GM12878 (cell line): ENCODE measurements around the gene FAM53B. TPM values are rescaled to one million over a fixed set of nuclear protein-coding genes. Genes with fewer than 3 reads are reported as not detected.
A peak's percentile ranks its signal among the peaks of the same experiment; 100 is the strongest.

Source experiments
- ATAC-seq: fragments of 200-7000 bp; cut with Tn5 transposase; 3 replicates; pipeline ENCODE4 v1.9.1; 2020; ENCODE audit warnings: mild to moderate bottlenecking, moderate library complexity
- BruUV-seq: library from RNA; stranded (reverse); fragments of 400-500 nt; replicated peaks from 2 replicates; lab custom pipeline; 2021; lab: Mats Ljungman, UMichigan
- CTCF ChIA-PET: fragments of 300-600 bp; sonication (Branson Sonifier 250); formaldehyde crosslinking; extraction: SDS; loops from one replicate; lab custom pipeline; 2021; ENCODE audit warnings: inconsistent platforms; lab: Yijun Ruan, JAX
- POLR2A ChIA-PET: fragments of 350-600 bp; formaldehyde crosslinking; extraction: SDS; loops from one replicate; lab custom pipeline; 2021; ENCODE audit warnings: inconsistent platforms; lab: Charles Lee
- RAD21 ChIA-PET: fragments of 300-600 bp; sonication (Branson Sonifier 250); formaldehyde crosslinking; loops from one replicate; lab custom pipeline; 2023; ENCODE audit warnings: antibody characterized with exemption; ENCODE audit not compliant: unreplicated experiment; lab: Charles Lee
- SMC1A ChIA-PET: fragments of 300-600 bp; sonication (Branson Sonifier 250); formaldehyde crosslinking; loops from one replicate; lab custom pipeline; 2023; ENCODE audit not compliant: unreplicated experiment, uncharacterized antibody; lab: Charles Lee
- DNase-seq: peaks from one replicate; pipeline ENCODE4 v3.0.0-alpha.2; 2011; ENCODE audit warnings: low read depth, low spot score
- FAIRE-seq: peaks from 3 replicates; lab custom pipeline; 2011; peaks lifted over from hg19 to GRCh38; lab: Jason Lieb, UNC
- H2AFZ ChIP-seq: 2 replicates; pipeline ENCODE4 v1.6.0; 2011; ENCODE audit warnings: low read depth, low read length, control low read depth; ENCODE audit not compliant: control insufficient read depth
- H3K27ac ChIP-seq: 2 replicates; pipeline ENCODE4 v1.5.1; 2011; ENCODE audit warnings: control low read depth; ENCODE audit not compliant: control insufficient read depth, insufficient read depth
- H3K27me3 ChIP-seq, 2 experiments: replicated peaks in 1 of 2; 2 replicates each; pipeline versions ENCODE4 v1.6.0 to v1.6.1; 2011; ENCODE audit warnings: low read length in 1 of 2; ENCODE audit not compliant: control insufficient read depth in 2 of 2, insufficient read depth in 2 of 2
- H3K36me3 ChIP-seq, 2 experiments: 2 replicates each; pipeline ENCODE4 v1.5.1; 2011; ENCODE audit warnings: low read length in 1 of 2; ENCODE audit not compliant: control insufficient read depth in 2 of 2, insufficient read depth in 2 of 2
- H3K4me1 ChIP-seq: 2 replicates; pipeline ENCODE4 v1.6.1; 2011; ENCODE audit warnings: mild to moderate bottlenecking, low read length, moderate library complexity, mixed read lengths; ENCODE audit not compliant: control insufficient read depth, insufficient read depth
- H3K4me2 ChIP-seq: 2 replicates; pipeline ENCODE4 v1.6.0; 2011; ENCODE audit warnings: control low read depth; ENCODE audit not compliant: control insufficient read depth, insufficient read depth
- H3K4me3 ChIP-seq: fragments of 200-600 bp; sonication (generic); 2 replicates; pipeline ENCODE4 v1.5.1; 2016
- H3K79me2 ChIP-seq: 2 replicates; pipeline ENCODE4 v1.6.0; 2011; ENCODE audit warnings: low read length; ENCODE audit not compliant: control insufficient read depth, insufficient read depth
- H3K9ac ChIP-seq: 2 replicates; pipeline ENCODE4 v1.8.0; 2011; ENCODE audit warnings: low read length, control low read depth, mixed read lengths; ENCODE audit not compliant: control insufficient read depth, insufficient read depth
- H3K9me3 ChIP-seq: replicated peaks from 3 replicates; pipeline ENCODE4 v1.5.1; 2011; ENCODE audit warnings: mild to moderate bottlenecking, low read length; ENCODE audit not compliant: control insufficient read depth, insufficient read depth
- H4K20me1 ChIP-seq: 2 replicates; pipeline ENCODE4 v1.6.0; 2011; ENCODE audit not compliant: control insufficient read depth, insufficient read depth
- ASH2L ChIP-seq: fragments of 300-600, 200-600 bp; sonication (generic); IDR thresholded peaks from 2 replicates; pipeline ENCODE4 v1.6.1; 2017; ENCODE audit warnings: low read depth, mild to moderate bottlenecking, borderline replicate concordance
- CBX3 ChIP-seq: fragments of 200-600 bp; sonication (generic); IDR thresholded peaks from 2 replicates; pipeline ENCODE4 v1.6.1; 2016; ENCODE audit warnings: low read depth, borderline replicate concordance
- ESRRA ChIP-seq: IDR thresholded peaks from 2 replicates; pipeline ENCODE4 v1.6.1; 2012; ENCODE audit warnings: mild to moderate bottlenecking, low read length, improper control_type of control experiment
- RAD21 ChIP-seq: IDR thresholded peaks from 2 replicates; pipeline ENCODE4 v1.6.1; 2011; ENCODE audit warnings: mild to moderate bottlenecking, low read depth, low read length, moderate library complexity; ENCODE audit not compliant: insufficient read depth
- RCOR1 ChIP-seq: conservative IDR thresholded peaks from 2 replicates; pipeline ENCODE4 v1.6.1; 2012; ENCODE audit warnings: low read depth, low read length, improper control_type of control experiment
- SUPT20H ChIP-seq: IDR thresholded peaks from 2 replicates; pipeline ENCODE4 v1.6.1; 2011; ENCODE audit warnings: low read depth, mild to moderate bottlenecking, low read length, moderate library complexity, borderline replicate concordance; ENCODE audit not compliant: control insufficient read depth
- TCF12 ChIP-seq: IDR thresholded peaks from 2 replicates; pipeline ENCODE4 v1.6.1; 2011; ENCODE audit warnings: low read depth, mild to moderate bottlenecking, low read length
- ZNF274 ChIP-seq: IDR thresholded peaks from one replicate; pipeline ENCODE4 v1.8.0; 2011; ENCODE audit not compliant: insufficient read length, insufficient read depth
- ZNF384 ChIP-seq: IDR thresholded peaks from 2 replicates; pipeline ENCODE4 v1.6.1; 2012; ENCODE audit warnings: low read depth, mild to moderate bottlenecking, low read length, improper control_type of control experiment, borderline replicate concordance
- ZNF622 ChIP-seq: fragments of 450-650 bp; IDR thresholded peaks from 2 replicates; pipeline ENCODE4 v1.6.1; 2017; ENCODE audit warnings: mild to moderate bottlenecking, inconsistent platforms
- WGBS: methylation state at CpG from one replicate; pipeline ENCODE4 v1.1.6; 2016; ENCODE audit warnings: low lambda C conversion rate; ENCODE audit not compliant: insufficient replicate concordance, insufficient coverage; ENCODE audit errors: missing lambda C conversion rate; 5-methylcytosine and 5-hydroxymethylcytosine counted together
- in situ Hi-C: fragments of 300-500 bp; cut with MboI; formaldehyde crosslinking; loops from 9 replicates; pipeline ENCODE4 v1.14.3; 2018; ENCODE audit warnings: mixed read lengths
- intact Hi-C: fragments of 100-400 bp; cut with micrococcal nuclease; formaldehyde crosslinking; loops from one replicate; pipeline ENCODE4 v1.14.2; 2022; ENCODE audit not compliant: unreplicated experiment
- polyA plus RNA-seq, 11 experiments: library from polyadenylated mRNA; depleted of rRNA in 4 of 11; unstranded in 6 of 11; stranded (reverse) in 5 of 11; fragments of >200 nt; fragmentation: Nextera tagmentation in 4 of 11; fragmentation: Illumina TruSeq in 1 of 11; extraction: Ambion mirVana in 4 of 11; extraction: Trizol in 1 of 11; gene quantifications; 1 replicate in 1 of 11; 2 replicates in 10 of 11; pipeline versions ENCODE4 v1.2.1 to v1.2.3, GENCODE V29; 2011 to 2016; ENCODE audit warnings: inconsistent platforms in 2 of 11, missing spikeins in 2 of 11, low read depth in 1 of 11
- total RNA-seq, 4 experiments: library from RNA; depleted of rRNA in 3 of 4; stranded (reverse); fragments of >200 nt in 3 of 4; fragmentation: Illumina TruSeq in 1 of 4; extraction: Trizol in 1 of 4; gene quantifications; 2 replicates each; pipeline versions ENCODE4 v1.2.1 to v1.2.3, GENCODE V29; 2013 to 2021
- TF ChIP-seq, protein P1 (sequence below): fragments of 450-650 bp; IDR thresholded peaks from 2 replicates; pipeline ENCODE4 v1.6.1; 2018; ENCODE audit warnings: borderline replicate concordance, mild to moderate bottlenecking; ENCODE audit not compliant: partially characterized antibody

FAM53B gene
- total and polyA plus RNA-seq, 10 of the 15 experiments (the other 5 are each of a cell fraction or from before 2014, with no cell fraction given) = 0.05 to 26.3 (median 8.1) TPM

GRCh38 chr10:124636271-124636995 is 107.7 kb downstream of the FAM53B start:
- Histone ChIP-seq H3K9ac (no peak overlapping the region), H3K4me2 (no peak overlapping the region), H4K20me1 (no peaks in the 10 kb centered on the region; the same call in 1 of the 2 replicates), H3K79me2 (no peaks in the 10 kb centered on the region), H3K4me1 (peaks cover 16% of the 10 kb centered on the region), H3K36me3 (peaks cover 0 to 10% of the 10 kb centered on the region in 2 experiments; a peak in 2 of 4 replicates), H3K9me3 (peaks cover 4% of the 10 kb centered on the region; the same call in 1 of the 3 replicates), H3K27ac (no peak overlapping the region), H3K27me3 (no peaks in the 10 kb centered on the region), H3K4me3 (no peak overlapping the region), H2AFZ (no peak overlapping the region)
- ChIA-PET CTCF (interaction anchor here (2.1 kb wide), 1 partner anchor 105 kb away, joined by 7 read pairs; no protein-coding TSS in a partner anchor), SMC1A (interaction anchor here (0.9 to 2.3 kb wide), 2 partner anchors 30 to 60 kb away, joined by 4 to 5 read pairs; no protein-coding TSS in a partner anchor), RAD21 (interaction anchor here (1.6 kb wide), 1 partner anchor 17 kb away, joined by 3 read pairs; no protein-coding TSS in a partner anchor), POLR2A (no interaction called here)
- ATAC-seq (peak; percentile 45), DNase-seq (no peak), FAIRE-seq (no peak)
- in situ Hi-C loops (no loop called here), intact Hi-C loops (no loop called here)
- 75% methylated on average over 19 of the region's 19 CpGs for WGBS
- TF ChIP-seq ZNF622 = no peak
- TF ChIP-seq RAD21 = 0 out of 2 replicates have a peak, but pooled peaks have one; percentile 7
- TF ChIP-seq RCOR1 = no peak
- TF ChIP-seq ESRRA = no peak
- no TSS peak for BruUV-seq

DNA sequence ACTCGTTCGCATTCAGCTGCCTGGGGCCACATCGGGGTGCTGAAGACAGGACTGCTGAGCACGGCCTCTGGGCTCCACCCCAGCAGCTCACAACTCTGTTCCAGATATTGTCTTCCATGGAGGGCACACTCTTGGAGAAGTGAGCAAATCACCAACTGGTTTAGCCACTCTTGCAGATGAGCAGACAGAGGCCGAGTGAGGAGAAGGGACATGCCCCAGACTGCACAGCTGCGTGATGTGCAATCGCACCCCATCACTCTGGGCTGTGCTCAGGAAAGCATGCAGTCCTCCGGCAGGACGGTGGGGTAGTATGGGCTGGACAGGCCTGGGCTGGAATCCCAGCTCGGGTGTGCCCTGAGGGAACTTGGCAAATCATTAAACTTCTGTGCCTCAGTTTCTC is 111.6 kb downstream of the FAM53B start:
- Histone ChIP-seq H3K4me3 (no peak overlapping the region), H3K4me1 (peaks cover 5% of the 10 kb centered on the region), H3K9ac (no peak overlapping the region), H3K27me3 (no peaks in the 10 kb centered on the region), H4K20me1 (no peaks in the 10 kb centered on the region; the same call in 1 of the 2 replicates), H3K79me2 (no peaks in the 10 kb centered on the region), H3K27ac (no peak overlapping the region), H3K9me3 (peaks cover 4% of the 10 kb centered on the region; the same call in 1 of the 3 replicates), H3K36me3 (peaks cover 0 to 8% of the 10 kb centered on the region in 2 experiments; a peak in 2 of 4 replicates), H2AFZ (no peak overlapping the region), H3K4me2 (no peak overlapping the region)
- intact Hi-C loops (no loop called here), in situ Hi-C loops (no loop called here)
- no peak for DNase-seq
- no peak for FAIRE-seq
- ATAC-seq = no peak
- POLR2A ChIA-PET = interaction anchor here (1.3 kb wide), 1 partner anchor 16 kb away, joined by 3 read pairs; no protein-coding TSS in a partner anchor
- CTCF ChIA-PET = interaction anchor here (0.7 to 3.6 kb wide), 5 partner anchors 65 to 125 kb away, joined by 3 to 26 read pairs (median 3); no protein-coding TSS in a partner anchor
- no TSS peak for BruUV-seq
- 86% methylated on average over 10 of the region's 10 CpGs for WGBS
- RAD21 ChIA-PET = interaction anchor here (2.3 kb wide), 1 partner anchor 109 kb away, joined by 7 read pairs; no protein-coding TSS in a partner anchor
- SMC1A ChIA-PET = interaction anchor here (0.8 to 1.7 kb wide), 3 partner anchors 56 to 116 kb away, joined by 4 to 6 read pairs (median 5); no protein-coding TSS in a partner anchor
- TF ChIP-seq, protein P1, sequence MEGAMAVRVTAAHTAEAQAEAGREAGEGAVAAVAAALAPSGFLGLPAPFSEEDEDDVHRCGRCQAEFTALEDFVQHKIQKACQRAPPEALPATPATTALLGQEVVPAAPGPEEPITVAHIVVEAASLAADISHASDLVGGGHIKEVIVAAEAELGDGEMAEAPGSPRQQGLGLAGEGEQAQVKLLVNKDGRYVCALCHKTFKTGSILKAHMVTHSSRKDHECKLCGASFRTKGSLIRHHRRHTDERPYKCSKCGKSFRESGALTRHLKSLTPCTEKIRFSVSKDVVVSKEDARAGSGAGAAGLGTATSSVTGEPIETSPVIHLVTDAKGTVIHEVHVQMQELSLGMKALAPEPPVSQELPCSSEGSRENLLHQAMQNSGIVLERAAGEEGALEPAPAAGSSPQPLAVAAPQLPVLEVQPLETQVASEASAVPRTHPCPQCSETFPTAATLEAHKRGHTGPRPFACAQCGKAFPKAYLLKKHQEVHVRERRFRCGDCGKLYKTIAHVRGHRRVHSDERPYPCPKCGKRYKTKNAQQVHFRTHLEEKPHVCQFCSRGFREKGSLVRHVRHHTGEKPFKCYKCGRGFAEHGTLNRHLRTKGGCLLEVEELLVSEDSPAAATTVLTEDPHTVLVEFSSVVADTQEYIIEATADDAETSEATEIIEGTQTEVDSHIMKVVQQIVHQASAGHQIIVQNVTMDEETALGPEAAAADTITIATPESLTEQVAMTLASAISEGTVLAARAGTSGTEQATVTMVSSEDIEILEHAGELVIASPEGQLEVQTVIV = no peak
- TF ChIP-seq SUPT20H = no peak
- no peak for TF ChIP-seq ASH2L
- TF ChIP-seq TCF12 = no peak
- no peak for TF ChIP-seq ZNF274
- TF ChIP-seq CBX3 = no peak
- TF ChIP-seq ZNF384 = no peak
